Measurements from ENCODE around the gene PAN2.
"Not testable (repeated sequence)": the region's sequence is repeated elsewhere in the genome, so short reads cannot be mapped to it uniquely, and the experiment has no call there.

PAN2 gene

GRCh38 chr12:56347255-56347654, 13.5 kb upstream of the PAN2 start:
- DNase-seq (ENCODE audit: low read depth in 3 of 3): not testable (repeated sequence)

GRCh38 chr12:56346675-56347074, 12.9 kb upstream of the PAN2 start:
- DNase-seq (ENCODE audit: low read depth in 3 of 3): no peak

- DNase-seq (ENCODE audit: low read depth in 3 of 3): not testable (repeated sequence)
These were observed 8.5 kb upstream of the PAN2 start for GRCh38 chr12:56342290-56342689.

GRCh38 chr12:56341616-56342015, 7.8 kb upstream of the PAN2 start:
- DNase-seq (ENCODE audit: low read depth in 3 of 3): no peak

- DNase-seq (ENCODE audit: low read depth in 3 of 3): no peak
These were observed 5.3 kb upstream of the PAN2 start for GRCh38 chr12:56339158-56339422.

- DNase-seq (ENCODE audit: low read depth in 3 of 3): peak; percentile 75 to 87 (median 79)
These were observed 4.7 kb upstream of the PAN2 start, which contains the start of gene IL23A for GRCh38 chr12:56338308-56339157. IL23A (plus strand) TSS chr12:56338884; CDS start chr12:56339045, 161 bp downstream.

GRCh38 chr12:56337753-56338251, 4.0 kb upstream of the PAN2 start:
- DNase-seq (ENCODE audit: low read depth in 3 of 3): no peak

GRCh38 chr12:56336361-56337167, 2.8 kb upstream of the PAN2 start:
- no peak for DNase-seq (ENCODE audit: low read depth in 3 of 3)

GRCh38 chr12:56335527-56335926, 1.7 kb upstream of the PAN2 start:
- DNase-seq (ENCODE audit: low read depth in 3 of 3): not testable (repeated sequence)

GRCh38 chr12:56334490-56334793, 642 bp upstream of the PAN2 start:
- DNase-seq (ENCODE audit: low read depth in 3 of 3): no peak

- DNase-seq (ENCODE audit: low read depth in 3 of 3): no peak
These were observed 562 bp downstream of the PAN2 start for GRCh38 chr12:56333197-56333678.

GRCh38 chr12:56332512-56333196, 1.1 kb downstream of the PAN2 start:
- no peak for DNase-seq (ENCODE audit: low read depth in 3 of 3)

- no peak for DNase-seq (ENCODE audit: low read depth in 3 of 3)
These were observed 2.8 kb downstream of the PAN2 start for GRCh38 chr12:56330936-56331490.

GRCh38 chr12:56326533-56326932, 7.3 kb downstream of the PAN2 start:
- DNase-seq (ENCODE audit: low read depth in 3 of 3): no peak

- DNase-seq (ENCODE audit: low read depth in 3 of 3): no peak
These were observed 7.7 kb downstream of the PAN2 start for GRCh38 chr12:56326126-56326525.

- no peak for DNase-seq (ENCODE audit: low read depth in 3 of 3)
These were observed 9.6 kb downstream of the PAN2 start for GRCh38 chr12:56324206-56324605.

GRCh38 chr12:56321610-56322009, 12.2 kb downstream of the PAN2 start:
- not testable (repeated sequence) for DNase-seq (ENCODE audit: low read depth in 3 of 3)

- DNase-seq (ENCODE audit: low read depth in 3 of 3): no peak
These were observed 12.8 kb downstream of the PAN2 start for GRCh38 chr12:56321027-56321426.

- DNase-seq (ENCODE audit: low read depth in 3 of 3): no peak
These were observed 16.1 kb downstream of the PAN2 start for GRCh38 chr12:56317675-56318074.

GRCh38 chr12:56315622-56316473, 18.0 kb downstream of the PAN2 start, which contains the start of gene CNPY2:
CNPY2 (minus strand) TSS chr12:56315988; CDS start chr12:56315217, 771 bp downstream.
- peak; percentile 81 to 93 (median 89) for DNase-seq (ENCODE audit: low read depth in 3 of 3)

GRCh38 chr12:56315249-56315621, 18.6 kb downstream of the PAN2 start:
- DNase-seq (ENCODE audit: low read depth in 3 of 3): no peak

Data from stimulated activated CD4-positive, alpha-beta T cell treated with anti-CD3 and anti-CD28 coated beads, TNF-alpha, amount 100 ng/mL, for 48 hours (primary cell).